ENCODE data around the gene MED13L. TPM values are rescaled to one million over a fixed set of nuclear protein-coding genes. Genes with fewer than 3 reads are reported as not detected.

Gene MED13L
- total RNA-seq (82.7 and 93.6 TPM in 2 replicates), polyA plus RNA-seq (22.7 and 27.4 TPM in 2 replicates), polyA minus RNA-seq (170 and 191 TPM in 2 replicates), Bru-seq, nascent RNA (percentile 95 among the genes with signal in this experiment), BruChase-seq, experiment 1, labeled RNA remaining after a 6-hour chase (percentile 84 among the genes with signal in this experiment), BruChase-seq, experiment 2, labeled RNA remaining after a 2-hour chase (percentile 87 among the genes with signal in this experiment)
- polyA plus RNA-seq (2011; cell fraction: cytosol; rRNA removed), result 20.3 and 20.7 TPM in 2 replicates
- 102 and 124 TPM in 2 replicates for polyA plus RNA-seq (2011; cell fraction: nucleus; rRNA removed)
- 27.6 and 36.3 TPM in 2 replicates for polyA plus RNA-seq (2012)
- polyA minus RNA-seq (2011; cell fraction: cytosol; rRNA and poly(A)+ RNA removed), result 28.2 TPM
- polyA minus RNA-seq (2011; cell fraction: nucleus; rRNA and poly(A)+ RNA removed), result 380 and 552 TPM in 2 replicates
- long read RNA-seq, partial matches to known transcripts, result 2 of 4 reads
- long read RNA-seq, other reads (novel, unspliced or antisense), result 2 of 4 reads

DNA sequence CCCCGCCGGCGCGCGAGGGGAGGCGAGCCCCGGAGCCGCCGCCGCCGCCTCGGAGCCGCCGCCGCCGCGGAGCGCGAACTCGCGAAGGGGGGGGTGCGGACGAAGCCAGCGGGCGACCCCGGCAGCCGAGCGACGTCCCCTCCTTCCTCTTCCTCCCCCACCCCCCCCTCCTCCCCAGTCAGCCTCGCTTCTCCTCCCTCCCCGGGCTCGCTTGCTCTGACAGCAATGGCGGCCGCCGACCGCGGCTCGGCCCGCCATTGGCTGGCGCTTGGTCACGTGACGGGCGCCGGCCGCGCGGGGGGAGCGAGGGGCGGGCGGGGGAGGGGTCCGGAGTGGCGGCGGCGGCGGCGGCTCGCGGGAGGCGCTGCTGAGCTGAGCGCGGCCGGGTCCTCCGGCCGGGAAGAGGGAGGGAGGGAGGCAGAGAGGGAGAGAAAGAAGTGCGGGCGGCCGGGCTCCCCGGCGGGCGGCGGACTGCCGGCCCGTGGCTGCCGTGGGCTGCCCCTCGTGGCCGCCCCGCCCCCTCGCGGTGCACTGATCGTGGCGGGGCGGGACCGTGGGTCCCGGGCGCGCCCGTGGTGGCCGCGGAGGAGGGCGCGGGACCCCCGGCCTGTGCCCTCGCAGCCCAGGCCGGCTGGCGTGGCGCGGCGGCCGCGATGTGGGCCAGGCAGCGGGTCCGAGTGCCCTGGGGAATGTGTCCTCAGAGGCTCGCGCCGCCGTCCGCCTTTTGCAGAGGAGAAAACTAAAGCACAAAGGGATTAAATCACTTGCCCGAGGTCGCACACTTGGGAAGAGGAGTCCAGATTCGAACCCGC, at the start of gene MED13L:
TSS of gene MED13L (minus strand) at position 227 of the 812 bp plus-strand sequence. CDS start 562 bp downstream, outside the sequence.
- POLR2A ChIA-PET, result no interaction called here
- H3K9ac ChIP-seq (replicated peaks; ENCODE audit: extremely low read depth, insufficient read depth, low read length), result peak within 1 kb of the TSS; percentile 84
- no peaks in the 10 kb centered on the region for H3K36me3 ChIP-seq (ENCODE audit: control insufficient read depth in 2 of 2, extremely low read depth in 1 of 2, insufficient read depth in 2 of 2, low read length in 2 of 2)
- H3K27me3 ChIP-seq (ENCODE audit: control insufficient read depth in 2 of 2, insufficient read depth in 2 of 2, low read length in 2 of 2), result no peaks in the 10 kb centered on the region
- H3K4me3 ChIP-seq (replicated peaks in 1 of 3; ENCODE audit: insufficient read depth in 1 of 3, low read depth in 1 of 3, low read length in 3 of 3), result peak within 1 kb of the TSS; percentile 90 to 94 (median 91)
- no peaks in the 10 kb centered on the region for H3K9me3 ChIP-seq (replicated peaks; ENCODE audit: control insufficient read depth, insufficient read depth, low read length)
- CTCF ChIA-PET, result interaction anchor here (0.6 to 2.5 kb wide), 13 partner anchors 20 to 322 kb away, joined by 3 to 8 read pairs (median 4); no protein-coding TSS in a partner anchor
- H3K79me2 ChIP-seq (ENCODE audit: control insufficient read depth, insufficient read depth, low read length), result peaks cover 42% of the 10 kb centered on the region
- FAIRE-seq, result peak; percentile 68
- intact Hi-C loops (cut with micrococcal nuclease), result loop anchor here (1.0 to 5.0 kb wide), 9 partner anchors 41 to 410 kb away; no protein-coding TSS in a partner anchor
- H3K9me1 ChIP-seq (replicated peaks; ENCODE audit: control insufficient read depth, extremely low read depth, insufficient read depth, low read length), result no peaks in the 10 kb centered on the region
- dilution Hi-C loops (cut with MboI; ENCODE audit: extremely low pct_ligation_motif_present, low sequenced_read_pairs), result no loop called here
- H2AFZ ChIP-seq (ENCODE audit: low read depth, low read length), result peak within 1 kb of the TSS; percentile 89
- H3K27ac ChIP-seq (ENCODE audit: insufficient read depth, low read depth, low read length), result peak within 1 kb of the TSS; percentile 62
- BruUV-seq (replicated peaks), result no TSS peak
- DNase-seq (ENCODE audit: low read depth, low spot score), result peak; percentile 82
- H4K20me1 ChIP-seq (replicated peaks; ENCODE audit: control insufficient read depth, extremely low read depth, insufficient read depth, low read length), result peaks cover 17% of the 10 kb centered on the region
- peak within 1 kb of the TSS; percentile 98 for H3K4me2 ChIP-seq (ENCODE audit: insufficient read depth, low read length)
- H3K4me1 ChIP-seq (ENCODE audit: control insufficient read depth, extremely low read depth, insufficient read depth, low read length), result peaks cover 19% of the 10 kb centered on the region
- TF ChIP-seq MYC (IDR thresholded peaks at IDR 0.05; ENCODE audit: low read depth, low read length) (no peak), EZH2 (IDR thresholded peaks at IDR 0.05; ENCODE audit: borderline replicate concordance, low read depth, low read length, severe bottlenecking) (no peak), POLR2AphosphoS5 (IDR thresholded peaks at IDR 0.05; ENCODE audit: insufficient read depth, low read depth, low read length) (peak; percentile 16), FOS (IDR thresholded peaks at IDR 0.05; ENCODE audit: borderline replicate concordance, insufficient read depth, low read length) (no peak), GATA2 (IDR thresholded peaks at IDR 0.05; ENCODE audit: insufficient read depth, insufficient read length, low read depth, low read length) (no peak), POLR2A (IDR thresholded peaks at IDR 0.05; ENCODE audit: low read depth, low read length) (no peak), JUN (IDR thresholded peaks at IDR 0.05; ENCODE audit: borderline replicate concordance, insufficient read depth, insufficient read length, low read depth) (no peak)
- TF ChIP-seq, protein P1, sequence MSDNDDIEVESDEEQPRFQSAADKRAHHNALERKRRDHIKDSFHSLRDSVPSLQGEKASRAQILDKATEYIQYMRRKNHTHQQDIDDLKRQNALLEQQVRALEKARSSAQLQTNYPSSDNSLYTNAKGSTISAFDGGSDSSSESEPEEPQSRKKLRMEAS (IDR thresholded peaks at IDR 0.05; ENCODE audit: insufficient read depth, insufficient read length), result peak; percentile 24
- TF ChIP-seq, protein P2, sequence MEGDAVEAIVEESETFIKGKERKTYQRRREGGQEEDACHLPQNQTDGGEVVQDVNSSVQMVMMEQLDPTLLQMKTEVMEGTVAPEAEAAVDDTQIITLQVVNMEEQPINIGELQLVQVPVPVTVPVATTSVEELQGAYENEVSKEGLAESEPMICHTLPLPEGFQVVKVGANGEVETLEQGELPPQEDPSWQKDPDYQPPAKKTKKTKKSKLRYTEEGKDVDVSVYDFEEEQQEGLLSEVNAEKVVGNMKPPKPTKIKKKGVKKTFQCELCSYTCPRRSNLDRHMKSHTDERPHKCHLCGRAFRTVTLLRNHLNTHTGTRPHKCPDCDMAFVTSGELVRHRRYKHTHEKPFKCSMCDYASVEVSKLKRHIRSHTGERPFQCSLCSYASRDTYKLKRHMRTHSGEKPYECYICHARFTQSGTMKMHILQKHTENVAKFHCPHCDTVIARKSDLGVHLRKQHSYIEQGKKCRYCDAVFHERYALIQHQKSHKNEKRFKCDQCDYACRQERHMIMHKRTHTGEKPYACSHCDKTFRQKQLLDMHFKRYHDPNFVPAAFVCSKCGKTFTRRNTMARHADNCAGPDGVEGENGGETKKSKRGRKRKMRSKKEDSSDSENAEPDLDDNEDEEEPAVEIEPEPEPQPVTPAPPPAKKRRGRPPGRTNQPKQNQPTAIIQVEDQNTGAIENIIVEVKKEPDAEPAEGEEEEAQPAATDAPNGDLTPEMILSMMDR (IDR thresholded peaks at IDR 0.05; ENCODE audit: extremely low read depth in 1 of 2, insufficient read depth in 1 of 2, low read depth in 1 of 2, low read length in 2 of 2), result peak; percentile 5 to 24
